ENCODE data around the gene CRYBG2.
A peak's percentile ranks its signal among the peaks of the same experiment; 100 is the strongest.

The CRYBG2 gene

DNA sequence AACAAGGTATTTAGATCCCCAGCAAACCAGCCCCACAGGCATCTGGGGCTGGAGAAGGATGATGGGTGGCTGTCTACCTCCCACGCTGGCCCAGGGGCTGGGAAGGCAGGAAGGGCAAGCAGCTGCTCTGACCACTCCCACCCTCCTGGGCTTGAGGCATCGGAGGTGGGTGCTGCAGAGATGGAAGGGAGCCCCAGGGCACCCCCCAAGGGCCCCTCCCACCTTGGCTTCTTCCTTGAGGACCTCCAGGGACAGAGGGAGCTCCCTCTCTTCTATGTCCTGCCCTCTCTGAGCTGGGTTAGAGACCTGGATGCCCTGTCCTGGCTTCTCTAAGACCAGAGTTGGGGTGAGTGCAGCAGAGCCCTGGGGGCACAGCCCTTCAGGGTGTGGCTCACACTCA, 33.0 kb downstream of the CRYBG2 start:
- no peak for DNase-seq (ENCODE audit: low read depth)
- H3K4me3 ChIP-seq (ENCODE audit: low read depth, low read length) = no peak overlapping the region
- TF ChIP-seq MYC (IDR thresholded peaks at IDR 0.05; ENCODE audit: low read depth, low read length) = no peak

DNA sequence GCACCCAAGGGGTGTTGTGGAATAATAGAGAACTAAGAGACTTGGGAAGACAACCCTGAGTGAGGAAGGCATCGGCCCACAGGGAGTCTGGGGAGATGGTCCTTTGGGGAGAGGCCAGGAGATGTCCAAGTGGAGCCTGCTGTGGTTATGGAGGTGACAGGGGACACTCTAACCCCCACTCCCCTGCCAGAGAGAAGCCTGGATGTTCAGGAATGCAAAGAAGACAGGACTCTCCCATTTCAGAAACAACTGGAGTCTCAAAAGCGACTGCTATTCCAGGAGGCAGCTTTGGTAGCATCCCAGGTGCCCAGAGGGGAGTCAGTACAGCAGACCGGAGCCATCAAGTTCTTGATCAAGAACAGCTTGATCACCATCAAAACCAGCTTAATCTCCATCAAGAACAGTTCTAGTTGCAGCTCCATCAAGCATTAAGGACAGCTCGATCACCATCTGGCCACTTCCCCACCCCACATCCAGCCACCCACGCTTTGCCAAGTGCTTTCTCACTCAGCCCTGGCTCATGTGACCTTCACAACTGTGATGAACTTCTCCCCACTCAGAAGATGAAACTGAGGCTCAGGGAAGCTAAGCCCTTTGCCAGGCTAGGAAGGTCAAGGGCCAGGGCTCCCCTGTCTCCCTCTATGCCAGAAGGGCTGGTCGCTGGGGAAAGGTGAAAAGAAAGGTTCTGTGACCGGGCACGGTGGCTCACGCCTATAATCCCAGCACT, 35.4 kb downstream of the CRYBG2 start:
- peak; percentile 20 for DNase-seq (ENCODE audit: low read depth)
- H3K4me3 ChIP-seq (ENCODE audit: low read depth, low read length) = no peak overlapping the region
- no peak for TF ChIP-seq POLR2A (IDR thresholded peaks at IDR 0.05; ENCODE audit: extremely low read depth, insufficient read length)
- TF ChIP-seq MAX (IDR thresholded peaks at IDR 0.05; ENCODE audit: low read depth, low read length) = no peak
- TF ChIP-seq MYC (IDR thresholded peaks at IDR 0.05; ENCODE audit: low read depth, low read length) = no peak
- TF ChIP-seq, protein P1, sequence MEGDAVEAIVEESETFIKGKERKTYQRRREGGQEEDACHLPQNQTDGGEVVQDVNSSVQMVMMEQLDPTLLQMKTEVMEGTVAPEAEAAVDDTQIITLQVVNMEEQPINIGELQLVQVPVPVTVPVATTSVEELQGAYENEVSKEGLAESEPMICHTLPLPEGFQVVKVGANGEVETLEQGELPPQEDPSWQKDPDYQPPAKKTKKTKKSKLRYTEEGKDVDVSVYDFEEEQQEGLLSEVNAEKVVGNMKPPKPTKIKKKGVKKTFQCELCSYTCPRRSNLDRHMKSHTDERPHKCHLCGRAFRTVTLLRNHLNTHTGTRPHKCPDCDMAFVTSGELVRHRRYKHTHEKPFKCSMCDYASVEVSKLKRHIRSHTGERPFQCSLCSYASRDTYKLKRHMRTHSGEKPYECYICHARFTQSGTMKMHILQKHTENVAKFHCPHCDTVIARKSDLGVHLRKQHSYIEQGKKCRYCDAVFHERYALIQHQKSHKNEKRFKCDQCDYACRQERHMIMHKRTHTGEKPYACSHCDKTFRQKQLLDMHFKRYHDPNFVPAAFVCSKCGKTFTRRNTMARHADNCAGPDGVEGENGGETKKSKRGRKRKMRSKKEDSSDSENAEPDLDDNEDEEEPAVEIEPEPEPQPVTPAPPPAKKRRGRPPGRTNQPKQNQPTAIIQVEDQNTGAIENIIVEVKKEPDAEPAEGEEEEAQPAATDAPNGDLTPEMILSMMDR (IDR thresholded peaks at IDR 0.05; ENCODE audit: low read depth, low read length) = no peak

GRCh38 chr1:26317612-26318337, 36.2 kb downstream of the CRYBG2 start, which contains the start of gene CD52:
TSS of gene CD52 (plus strand) at chr1:26317958. CDS start at chr1:26318018, 60 bp downstream.
- DNase-seq (ENCODE audit: low read depth) = peak; percentile 62
- TF ChIP-seq POLR2A (IDR thresholded peaks at IDR 0.05; ENCODE audit: extremely low read depth, insufficient read length) (no peak), MYC (IDR thresholded peaks at IDR 0.05; ENCODE audit: low read depth, low read length) (no peak), MAX (IDR thresholded peaks at IDR 0.05; ENCODE audit: low read depth, low read length) (no peak)
- TF ChIP-seq, protein P1 (IDR thresholded peaks at IDR 0.05; ENCODE audit: low read depth, low read length) = no peak
- no peak within 1 kb of the TSS for H3K4me3 ChIP-seq (ENCODE audit: low read depth, low read length)

GRCh38 chr1:26317146-26317545, 36.8 kb downstream of the CRYBG2 start:
- no peak for DNase-seq (ENCODE audit: low read depth)
- TF ChIP-seq, protein P1 (IDR thresholded peaks at IDR 0.05; ENCODE audit: low read depth, low read length) = no peak
- TF ChIP-seq POLR2A (IDR thresholded peaks at IDR 0.05; ENCODE audit: extremely low read depth, insufficient read length) (no peak), MYC (IDR thresholded peaks at IDR 0.05; ENCODE audit: low read depth, low read length) (no peak), MAX (IDR thresholded peaks at IDR 0.05; ENCODE audit: low read depth, low read length) (no peak)
- no peak overlapping the region for H3K4me3 ChIP-seq (ENCODE audit: low read depth, low read length)

- TF ChIP-seq, protein P1 (IDR thresholded peaks at IDR 0.05; ENCODE audit: low read depth, low read length) = no peak
- no peak for TF ChIP-seq MAX (IDR thresholded peaks at IDR 0.05; ENCODE audit: low read depth, low read length)
- no peak for TF ChIP-seq POLR2A (IDR thresholded peaks at IDR 0.05; ENCODE audit: extremely low read depth, insufficient read length)
- TF ChIP-seq MYC (IDR thresholded peaks at IDR 0.05; ENCODE audit: low read depth, low read length) = no peak
- peak; percentile 23 for DNase-seq (ENCODE audit: low read depth)
- H3K4me3 ChIP-seq (ENCODE audit: low read depth, low read length) = no peak overlapping the region
Observed at GRCh38 chr1:26315874-26316850, 37.8 kb downstream of the CRYBG2 start.
